IPS-20b (cell line): ENCODE results near the gene PATE2.

Experiments
- H3K27ac ChIP-seq: one replicate; pipeline ENCODE4 v1.5.1; 2013; ENCODE audit warnings: low read length
- H3K27me3 ChIP-seq: 2 replicates; pipeline ENCODE4 v1.6.1; 2013; ENCODE audit warnings: mild to moderate bottlenecking, low read length, inconsistent platforms; ENCODE audit not compliant: insufficient read depth
- H3K36me3 ChIP-seq: 2 replicates; pipeline ENCODE4 v1.6.1; 2013; ENCODE audit warnings: low read depth, mild to moderate bottlenecking, inconsistent platforms, low read length, moderate library complexity; ENCODE audit not compliant: insufficient read depth
- H3K4me1 ChIP-seq: 2 replicates; pipeline ENCODE4 v1.6.1; 2013; ENCODE audit warnings: mild to moderate bottlenecking, control low read depth, inconsistent platforms, low read length, moderate library complexity; ENCODE audit not compliant: insufficient read depth
- H3K4me3 ChIP-seq: 2 replicates; pipeline ENCODE4 v1.5.1; 2013; ENCODE audit warnings: mild to moderate bottlenecking, low read length, inconsistent platforms
- H3K9ac ChIP-seq: 2 replicates; pipeline ENCODE4 v1.6.1; 2013; ENCODE audit warnings: low read depth, mild to moderate bottlenecking, inconsistent platforms, low read length, moderate library complexity
- H3K9me3 ChIP-seq: 2 replicates; pipeline ENCODE4 v1.6.1; 2013; ENCODE audit warnings: mild to moderate bottlenecking, low read depth, low read length, inconsistent platforms; ENCODE audit not compliant: insufficient read depth

PATE2 gene

GRCh38 chr11:125768336-125769046 is 10.1 kb downstream of the PATE2 start:
- Histone ChIP-seq H3K9me3 (no peaks in the 10 kb centered on the region), H3K27me3 (no peaks in the 10 kb centered on the region), H3K4me1 (no peaks in the 10 kb centered on the region), H3K36me3 (no peaks in the 10 kb centered on the region), H3K4me3 (no peak overlapping the region), H3K27ac (no peak overlapping the region), H3K9ac (no peak overlapping the region)

- H3K36me3 ChIP-seq, result no peaks in the 10 kb centered on the region
- no peaks in the 10 kb centered on the region for H3K27me3 ChIP-seq
- H3K9ac ChIP-seq, result no peak overlapping the region
- no peaks in the 10 kb centered on the region for H3K9me3 ChIP-seq
- H3K4me3 ChIP-seq, result no peak overlapping the region
- no peaks in the 10 kb centered on the region for H3K4me1 ChIP-seq
- H3K27ac ChIP-seq, result no peak overlapping the region
Measured at GRCh38 chr11:125766251-125766650, 12.4 kb downstream of the PATE2 start.

GRCh38 chr11:125763483-125763882 is 15.1 kb downstream of the PATE2 start:
- Histone ChIP-seq H3K4me1 (no peaks in the 10 kb centered on the region), H3K9me3 (no peaks in the 10 kb centered on the region), H3K9ac (no peak overlapping the region), H3K4me3 (no peak overlapping the region), H3K36me3 (no peaks in the 10 kb centered on the region), H3K27ac (no peak overlapping the region), H3K27me3 (no peaks in the 10 kb centered on the region)

GRCh38 chr11:125762445-125762844 is 16.2 kb downstream of the PATE2 start:
- H3K4me1 ChIP-seq, result no peaks in the 10 kb centered on the region
- no peak overlapping the region for H3K9ac ChIP-seq
- H3K27me3 ChIP-seq, result no peaks in the 10 kb centered on the region
- H3K4me3 ChIP-seq, result no peak overlapping the region
- no peaks in the 10 kb centered on the region for H3K36me3 ChIP-seq
- H3K27ac ChIP-seq, result no peak overlapping the region
- H3K9me3 ChIP-seq, result no peaks in the 10 kb centered on the region

- H3K9me3 ChIP-seq, result no peaks in the 10 kb centered on the region
Measured at GRCh38 chr11:125756050-125756449, 22.6 kb downstream of the PATE2 start.

GRCh38 chr11:125750629-125751028 is 28.0 kb downstream of the PATE2 start:
- Histone ChIP-seq H3K27me3 (0 out of 2 replicates have a peak, but pooled peaks cover 4% of the 10 kb centered on the region), H3K4me1 (no peaks in the 10 kb centered on the region)

More at GRCh38 chr11:125756050-125756449, 22.6 kb downstream of the PATE2 start:
- Histone ChIP-seq H3K27me3 (no peaks in the 10 kb centered on the region), H3K4me3 (no peak overlapping the region), H3K36me3 (no peaks in the 10 kb centered on the region), H3K27ac (no peak overlapping the region), H3K9ac (no peak overlapping the region), H3K4me1 (no peaks in the 10 kb centered on the region)

GRCh38 chr11:125745979-125746378 is 32.6 kb downstream of the PATE2 start, which contains the start of gene PATE1:
Gene PATE1, plus strand, starts transcription at chr11:125746279. Its CDS starts 26 bp downstream, at chr11:125746305.
- Histone ChIP-seq H3K9me3 (no peaks in the 10 kb centered on the region), H3K4me1 (no peaks in the 10 kb centered on the region), H3K9ac (no peak within 1 kb of the TSS), H3K36me3 (no peaks in the 10 kb centered on the region), H3K4me3 (no peak within 1 kb of the TSS), H3K27me3 (peaks cover 6% of the 10 kb centered on the region; the same call in 1 of the 2 replicates), H3K27ac (no peak within 1 kb of the TSS)

More at GRCh38 chr11:125750629-125751028, 28.0 kb downstream of the PATE2 start:
- no peak overlapping the region for H3K27ac ChIP-seq
- no peaks in the 10 kb centered on the region for H3K9me3 ChIP-seq
- H3K36me3 ChIP-seq, result no peaks in the 10 kb centered on the region
- H3K4me3 ChIP-seq, result no peak overlapping the region
- no peak overlapping the region for H3K9ac ChIP-seq

GRCh38 chr11:125743681-125744080 is 34.9 kb downstream of the PATE2 start:
- peaks cover 6% of the 10 kb centered on the region; the same call in 1 of the 2 replicates for H3K27me3 ChIP-seq

GRCh38 chr11:125740617-125741016 is 38.0 kb downstream of the PATE2 start:
- Histone ChIP-seq H3K9me3 (no peaks in the 10 kb centered on the region), H3K9ac (no peak overlapping the region), H3K27me3 (peaks cover 1% of the 10 kb centered on the region; the same call in 1 of the 2 replicates)

More at GRCh38 chr11:125743681-125744080, 34.9 kb downstream of the PATE2 start:
- H3K9ac ChIP-seq, result no peak overlapping the region
- H3K4me3 ChIP-seq, result no peak overlapping the region
- no peaks in the 10 kb centered on the region for H3K4me1 ChIP-seq
- H3K36me3 ChIP-seq, result no peaks in the 10 kb centered on the region
- no peaks in the 10 kb centered on the region for H3K9me3 ChIP-seq
- H3K27ac ChIP-seq, result no peak overlapping the region

GRCh38 chr11:125728969-125729368 is 49.7 kb downstream of the PATE2 start:
- Histone ChIP-seq H3K9ac (no peak overlapping the region), H3K27ac (no peak overlapping the region), H3K4me3 (no peak overlapping the region), H3K9me3 (no peaks in the 10 kb centered on the region), H3K36me3 (no peaks in the 10 kb centered on the region), H3K27me3 (no peaks in the 10 kb centered on the region), H3K4me1 (no peaks in the 10 kb centered on the region)

More at GRCh38 chr11:125740617-125741016, 38.0 kb downstream of the PATE2 start:
- no peak overlapping the region for H3K27ac ChIP-seq
- no peaks in the 10 kb centered on the region for H3K4me1 ChIP-seq
- H3K36me3 ChIP-seq, result no peaks in the 10 kb centered on the region
- H3K4me3 ChIP-seq, result no peak overlapping the region
